NCI-H1092 treated with DMSO at 0.1 percent for 48 hours (cell line): ENCODE measurements around the gene EMC8.

Experiments used
- DNase-seq: peaks from one replicate; lab custom pipeline; 2025; lab: John Stamatoyannopoulos, UW

The EMC8 gene

GRCh38 chr16:85784813-85785212, 14.5 kb downstream of the EMC8 start:
- DNase-seq, result no peak

- DNase-seq, result no peak
Observed at GRCh38 chr16:85783441-85783840, 15.9 kb downstream of the EMC8 start.

GRCh38 chr16:85782451-85782850, 16.9 kb downstream of the EMC8 start:
- no peak for DNase-seq

- peak; percentile 56 for DNase-seq
Observed at GRCh38 chr16:85781695-85782370, 17.5 kb downstream of the EMC8 start.

GRCh38 chr16:85781156-85781555, 18.2 kb downstream of the EMC8 start:
- no peak for DNase-seq

GRCh38 chr16:85780281-85780680, 19.1 kb downstream of the EMC8 start:
- no peak for DNase-seq

GRCh38 chr16:85778873-85779272, 20.5 kb downstream of the EMC8 start:
- DNase-seq, result no peak

GRCh38 chr16:85777583-85778310, 21.6 kb downstream of the EMC8 start:
- DNase-seq, result no peak

GRCh38 chr16:85774811-85775210, 24.5 kb downstream of the EMC8 start:
- no peak for DNase-seq

GRCh38 chr16:85774136-85774535, 25.2 kb downstream of the EMC8 start:
- no peak for DNase-seq

GRCh38 chr16:85773044-85773443, 26.3 kb downstream of the EMC8 start:
- DNase-seq, result no peak

GRCh38 chr16:85770741-85771140, 28.6 kb downstream of the EMC8 start:
- no peak for DNase-seq

- no peak for DNase-seq
Observed at GRCh38 chr16:85768199-85768598, 31.1 kb downstream of the EMC8 start.

GRCh38 chr16:85767531-85767930, 31.8 kb downstream of the EMC8 start:
- DNase-seq, result no peak

GRCh38 chr16:85765767-85766166, 33.6 kb downstream of the EMC8 start:
- DNase-seq, result no peak

- DNase-seq, result no peak
Observed at GRCh38 chr16:85765211-85765610, 34.1 kb downstream of the EMC8 start.

GRCh38 chr16:85763616-85764015, 35.7 kb downstream of the EMC8 start:
- no peak for DNase-seq

GRCh38 chr16:85762970-85763369, 36.4 kb downstream of the EMC8 start:
- DNase-seq, result no peak

GRCh38 chr16:85761861-85762260, 37.5 kb downstream of the EMC8 start:
- DNase-seq, result no peak

GRCh38 chr16:85759631-85760419, 39.5 kb downstream of the EMC8 start:
- no peak for DNase-seq

GRCh38 chr16:85759136-85759535, 40.2 kb downstream of the EMC8 start:
- DNase-seq, result no peak

GRCh38 chr16:85757341-85757822, 42.0 kb downstream of the EMC8 start:
- no peak for DNase-seq
